ENCODE results near the gene SLC8B1. TPM values are rescaled to one million over a fixed set of nuclear protein-coding genes. Genes with fewer than 3 reads are reported as not detected.

The SLC8B1 gene
- total RNA-seq, 2 donors from 2014 or later: 23.1 to 94.7 TPM

DNA sequence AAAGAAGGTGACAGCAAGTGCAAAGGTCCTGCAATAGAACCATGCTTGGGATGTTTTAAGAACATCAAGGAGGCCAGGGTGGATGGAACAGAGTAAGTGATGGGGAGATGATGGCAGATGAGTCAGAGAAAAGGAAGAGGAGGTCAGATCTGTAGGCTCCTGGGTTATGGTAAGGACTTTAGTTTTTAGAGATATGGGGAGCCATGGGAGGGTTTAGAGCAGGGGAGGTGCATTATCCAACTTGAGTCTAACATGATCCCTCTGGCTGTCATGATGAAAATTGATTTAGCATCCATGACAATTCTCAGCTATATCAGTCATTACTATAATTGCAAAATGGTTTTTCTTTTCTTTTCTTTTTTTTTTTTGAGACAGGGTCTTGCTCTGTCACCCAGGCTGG, 16.2 kb upstream of the SLC8B1 start:
- intact Hi-C loops (cut with DNase I): no loop called here
- Histone ChIP-seq H3K36me3 (no peaks in the 10 kb centered on the region), H3K4me3 (no peak overlapping the region), H3K9me3 (no peaks in the 10 kb centered on the region), H3K27me3 (replicated peaks; ENCODE audit: insufficient read depth) (no peaks in the 10 kb centered on the region), H3K27ac (no peak overlapping the region), H3K4me1 (replicated peaks) (no peaks in the 10 kb centered on the region)
- DNase-seq (ENCODE audit: low spot score): no peak
- TF ChIP-seq POLR2AphosphoS5 (IDR thresholded peaks at IDR 0.05) (no peak), POLR2A (IDR thresholded peaks at IDR 0.05) (no peak)
- TF ChIP-seq, protein P1, sequence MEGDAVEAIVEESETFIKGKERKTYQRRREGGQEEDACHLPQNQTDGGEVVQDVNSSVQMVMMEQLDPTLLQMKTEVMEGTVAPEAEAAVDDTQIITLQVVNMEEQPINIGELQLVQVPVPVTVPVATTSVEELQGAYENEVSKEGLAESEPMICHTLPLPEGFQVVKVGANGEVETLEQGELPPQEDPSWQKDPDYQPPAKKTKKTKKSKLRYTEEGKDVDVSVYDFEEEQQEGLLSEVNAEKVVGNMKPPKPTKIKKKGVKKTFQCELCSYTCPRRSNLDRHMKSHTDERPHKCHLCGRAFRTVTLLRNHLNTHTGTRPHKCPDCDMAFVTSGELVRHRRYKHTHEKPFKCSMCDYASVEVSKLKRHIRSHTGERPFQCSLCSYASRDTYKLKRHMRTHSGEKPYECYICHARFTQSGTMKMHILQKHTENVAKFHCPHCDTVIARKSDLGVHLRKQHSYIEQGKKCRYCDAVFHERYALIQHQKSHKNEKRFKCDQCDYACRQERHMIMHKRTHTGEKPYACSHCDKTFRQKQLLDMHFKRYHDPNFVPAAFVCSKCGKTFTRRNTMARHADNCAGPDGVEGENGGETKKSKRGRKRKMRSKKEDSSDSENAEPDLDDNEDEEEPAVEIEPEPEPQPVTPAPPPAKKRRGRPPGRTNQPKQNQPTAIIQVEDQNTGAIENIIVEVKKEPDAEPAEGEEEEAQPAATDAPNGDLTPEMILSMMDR (IDR thresholded peaks at IDR 0.05): no peak

DNA sequence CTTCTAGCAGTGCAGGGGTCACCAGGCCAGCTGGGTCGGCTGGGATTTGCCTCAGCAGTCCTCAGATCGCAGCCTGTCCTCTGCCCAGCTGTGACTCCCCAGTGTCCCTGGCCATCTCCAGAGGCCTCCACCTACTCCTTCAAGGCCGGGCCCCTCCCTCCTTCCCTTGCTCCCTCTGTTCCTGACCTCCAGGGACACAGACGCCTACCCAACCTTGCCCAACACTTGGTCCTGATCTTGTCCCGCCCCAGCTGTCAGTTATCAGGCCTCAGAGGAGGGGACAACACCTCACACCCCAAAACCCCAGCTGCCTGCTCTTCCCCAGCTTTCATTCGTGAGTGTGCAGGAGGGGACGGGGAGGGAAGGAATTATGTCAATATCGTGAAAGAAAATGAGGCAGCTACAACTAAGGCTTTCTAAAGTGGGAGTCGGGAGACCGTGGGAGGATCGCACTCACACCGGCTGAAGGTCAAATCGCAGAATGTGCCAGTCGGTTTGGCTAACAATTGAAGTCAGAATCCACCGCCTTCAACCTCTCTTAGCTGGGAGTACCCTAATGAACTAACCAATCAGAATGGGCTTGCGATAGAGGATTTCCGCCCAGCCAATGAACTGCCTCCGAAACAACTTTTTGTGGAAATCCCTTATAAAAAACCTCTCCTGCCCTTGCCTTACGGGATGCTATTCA, 14.1 kb upstream of the SLC8B1 start:
- H3K4me1 ChIP-seq (replicated peaks): no peaks in the 10 kb centered on the region
- no peak for DNase-seq (ENCODE audit: low spot score)
- H3K9me3 ChIP-seq: no peaks in the 10 kb centered on the region
- no peaks in the 10 kb centered on the region for H3K27me3 ChIP-seq (replicated peaks; ENCODE audit: insufficient read depth)
- H3K27ac ChIP-seq: no peak overlapping the region
- intact Hi-C loops (cut with DNase I): no loop called here
- no peaks in the 10 kb centered on the region for H3K36me3 ChIP-seq
- H3K4me3 ChIP-seq: no peak overlapping the region
- WGBS: 68% methylated on average over 19 of the region's 19 CpGs
- TF ChIP-seq, protein P1 (IDR thresholded peaks at IDR 0.05): no peak
- TF ChIP-seq POLR2AphosphoS5 (IDR thresholded peaks at IDR 0.05) (no peak), POLR2A (IDR thresholded peaks at IDR 0.05) (no peak)

DNA sequence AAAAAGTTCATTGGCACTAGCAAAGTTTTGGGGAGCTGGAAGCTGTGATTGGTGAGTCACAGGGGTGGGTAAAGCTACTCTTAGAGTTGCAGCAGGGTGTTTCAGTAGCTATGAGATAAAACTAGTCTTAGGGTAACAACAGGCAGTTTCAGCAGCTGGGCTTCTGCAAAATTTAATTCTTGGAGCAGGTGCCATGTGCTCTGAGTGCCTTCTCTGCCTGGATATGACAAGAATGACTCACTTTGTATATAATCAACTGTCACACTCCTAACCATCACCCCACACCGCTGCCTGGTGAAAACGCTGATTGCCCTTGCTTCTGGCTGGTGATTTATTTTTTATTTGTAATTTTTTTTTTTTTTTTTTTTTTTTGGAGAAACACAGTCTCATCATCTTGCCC, 13.0 kb upstream of the SLC8B1 start:
- no peak for DNase-seq (ENCODE audit: low spot score)
- no peaks in the 10 kb centered on the region for H3K4me1 ChIP-seq (replicated peaks)
- no peak overlapping the region for H3K27ac ChIP-seq
- intact Hi-C loops (cut with DNase I): no loop called here
- H3K36me3 ChIP-seq: no peaks in the 10 kb centered on the region
- H3K4me3 ChIP-seq: no peak overlapping the region
- 64% methylated on average over 2 of the region's 2 CpGs for WGBS
- H3K9me3 ChIP-seq: no peaks in the 10 kb centered on the region
- H3K27me3 ChIP-seq (replicated peaks; ENCODE audit: insufficient read depth): no peaks in the 10 kb centered on the region
- TF ChIP-seq, protein P1 (IDR thresholded peaks at IDR 0.05): no peak
- TF ChIP-seq POLR2A (IDR thresholded peaks at IDR 0.05) (no peak), POLR2AphosphoS5 (IDR thresholded peaks at IDR 0.05) (no peak)

DNA sequence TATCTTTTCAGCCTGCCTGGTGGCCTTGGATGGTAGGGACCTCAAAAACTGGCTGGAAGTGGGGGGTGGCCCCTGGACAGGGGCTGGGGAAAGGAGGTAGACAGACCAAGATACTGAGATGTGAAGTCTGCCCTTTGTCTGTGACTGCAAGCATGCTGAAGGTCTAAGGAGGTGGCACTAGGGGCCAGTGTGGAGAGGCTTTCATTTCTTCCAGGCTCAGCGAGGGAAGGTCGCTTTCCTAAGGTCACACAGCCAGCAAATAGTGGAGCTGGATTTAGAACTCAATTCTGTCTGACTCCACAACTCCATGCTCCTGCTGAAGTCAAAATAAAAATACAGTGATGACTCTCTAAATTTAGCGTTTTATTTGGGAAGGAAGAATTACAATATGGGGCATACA, 12.2 kb upstream of the SLC8B1 start:
- Histone ChIP-seq H3K4me3 (no peak overlapping the region), H3K4me1 (replicated peaks) (no peaks in the 10 kb centered on the region), H3K27ac (no peak overlapping the region), H3K36me3 (no peaks in the 10 kb centered on the region), H3K27me3 (replicated peaks; ENCODE audit: insufficient read depth) (no peaks in the 10 kb centered on the region), H3K9me3 (no peaks in the 10 kb centered on the region)
- 92% methylated on average over 3 of the region's 3 CpGs for WGBS
- intact Hi-C loops (cut with DNase I): no loop called here
- no peak for DNase-seq (ENCODE audit: low spot score)
- TF ChIP-seq, protein P1 (IDR thresholded peaks at IDR 0.05): no peak
- TF ChIP-seq POLR2A (IDR thresholded peaks at IDR 0.05): no peak
- no peak for TF ChIP-seq POLR2AphosphoS5 (IDR thresholded peaks at IDR 0.05)

DNA sequence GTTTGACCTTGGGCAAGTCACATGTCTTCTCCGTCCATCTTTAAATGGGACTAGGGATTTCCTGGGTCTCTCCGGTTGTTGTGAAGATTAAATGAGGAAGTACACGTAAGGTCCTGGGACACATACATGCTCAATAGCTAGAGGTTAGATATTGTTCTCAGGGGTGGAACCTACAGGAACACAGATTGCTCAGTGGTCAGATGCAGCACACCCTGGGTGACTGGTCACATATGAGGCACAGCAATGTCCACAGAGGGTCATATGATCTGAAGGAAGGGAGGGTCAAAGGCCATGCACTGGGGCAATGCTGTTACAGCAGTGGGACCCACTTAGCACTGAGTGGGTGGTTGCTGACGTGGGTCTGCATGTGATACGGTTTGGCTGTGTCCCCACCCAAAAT, 11.4 kb upstream of the SLC8B1 start:
- intact Hi-C loops (cut with DNase I): no loop called here
- Histone ChIP-seq H3K4me3 (no peak overlapping the region), H3K27ac (no peak overlapping the region), H3K9me3 (no peaks in the 10 kb centered on the region), H3K4me1 (replicated peaks) (no peaks in the 10 kb centered on the region), H3K27me3 (replicated peaks; ENCODE audit: insufficient read depth) (no peaks in the 10 kb centered on the region), H3K36me3 (no peaks in the 10 kb centered on the region)
- DNase-seq (ENCODE audit: low spot score): no peak
- TF ChIP-seq POLR2AphosphoS5 (IDR thresholded peaks at IDR 0.05) (no peak), POLR2A (IDR thresholded peaks at IDR 0.05) (no peak)
- TF ChIP-seq, protein P1 (IDR thresholded peaks at IDR 0.05): no peak
- WGBS: 89% methylated on average over 5 of the region's 5 CpGs
